GM12872 (cell line): Measurements from ENCODE around the gene FBXW8.

Experiments used
- TF ChIP-seq, protein P1 (sequence below): IDR thresholded peaks from 3 replicates; pipeline ENCODE4 v1.5.1; 2011; ENCODE audit warnings: low read depth, mild to moderate bottlenecking, low read length, moderate library complexity; ENCODE audit not compliant: insufficient read depth

Gene FBXW8

DNA sequence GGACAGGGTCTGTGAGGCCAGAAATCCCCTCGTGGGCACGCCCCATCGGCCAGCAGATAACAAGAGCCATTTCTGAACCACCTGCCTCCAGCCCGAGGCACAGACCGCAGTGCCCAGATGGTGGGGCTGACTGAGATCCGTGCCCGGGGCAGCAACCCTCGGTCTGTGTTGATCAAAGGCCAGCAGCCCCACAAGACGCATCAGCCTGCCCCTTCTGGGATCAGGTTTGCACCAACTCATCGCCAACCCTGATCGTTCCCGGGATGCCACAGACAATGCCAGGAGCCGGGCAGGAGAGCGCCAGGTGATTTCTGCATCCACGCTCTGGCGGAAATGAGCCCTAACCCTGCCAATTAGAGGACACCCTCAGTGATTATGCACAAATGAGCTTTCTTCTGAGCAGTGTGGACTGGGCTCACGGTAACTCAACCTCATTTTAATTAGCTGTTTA is 124.0 kb downstream of the FBXW8 start:
- TF ChIP-seq, protein P1, sequence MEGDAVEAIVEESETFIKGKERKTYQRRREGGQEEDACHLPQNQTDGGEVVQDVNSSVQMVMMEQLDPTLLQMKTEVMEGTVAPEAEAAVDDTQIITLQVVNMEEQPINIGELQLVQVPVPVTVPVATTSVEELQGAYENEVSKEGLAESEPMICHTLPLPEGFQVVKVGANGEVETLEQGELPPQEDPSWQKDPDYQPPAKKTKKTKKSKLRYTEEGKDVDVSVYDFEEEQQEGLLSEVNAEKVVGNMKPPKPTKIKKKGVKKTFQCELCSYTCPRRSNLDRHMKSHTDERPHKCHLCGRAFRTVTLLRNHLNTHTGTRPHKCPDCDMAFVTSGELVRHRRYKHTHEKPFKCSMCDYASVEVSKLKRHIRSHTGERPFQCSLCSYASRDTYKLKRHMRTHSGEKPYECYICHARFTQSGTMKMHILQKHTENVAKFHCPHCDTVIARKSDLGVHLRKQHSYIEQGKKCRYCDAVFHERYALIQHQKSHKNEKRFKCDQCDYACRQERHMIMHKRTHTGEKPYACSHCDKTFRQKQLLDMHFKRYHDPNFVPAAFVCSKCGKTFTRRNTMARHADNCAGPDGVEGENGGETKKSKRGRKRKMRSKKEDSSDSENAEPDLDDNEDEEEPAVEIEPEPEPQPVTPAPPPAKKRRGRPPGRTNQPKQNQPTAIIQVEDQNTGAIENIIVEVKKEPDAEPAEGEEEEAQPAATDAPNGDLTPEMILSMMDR, result no peak

DNA sequence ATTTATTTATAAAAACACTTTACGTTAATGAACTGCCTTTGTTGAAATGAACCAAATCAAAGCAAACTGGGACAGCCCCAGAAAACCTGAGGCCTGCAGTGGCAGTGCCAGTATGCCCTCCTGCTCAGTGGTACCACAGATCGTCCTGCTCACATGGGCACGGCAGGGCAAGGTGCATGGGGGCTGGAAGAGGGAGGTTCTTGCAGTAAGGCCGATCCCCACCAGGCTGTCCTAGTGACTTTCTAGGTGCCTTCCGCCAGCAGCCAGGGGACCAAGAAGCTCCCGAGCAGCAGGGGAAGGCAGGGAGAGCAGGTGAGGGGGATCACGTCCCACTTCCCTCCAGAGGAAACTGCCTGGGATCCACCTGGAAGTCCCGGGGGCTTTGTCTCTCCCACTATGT is 124.5 kb downstream of the FBXW8 start:
- TF ChIP-seq, protein P1, result no peak

DNA sequence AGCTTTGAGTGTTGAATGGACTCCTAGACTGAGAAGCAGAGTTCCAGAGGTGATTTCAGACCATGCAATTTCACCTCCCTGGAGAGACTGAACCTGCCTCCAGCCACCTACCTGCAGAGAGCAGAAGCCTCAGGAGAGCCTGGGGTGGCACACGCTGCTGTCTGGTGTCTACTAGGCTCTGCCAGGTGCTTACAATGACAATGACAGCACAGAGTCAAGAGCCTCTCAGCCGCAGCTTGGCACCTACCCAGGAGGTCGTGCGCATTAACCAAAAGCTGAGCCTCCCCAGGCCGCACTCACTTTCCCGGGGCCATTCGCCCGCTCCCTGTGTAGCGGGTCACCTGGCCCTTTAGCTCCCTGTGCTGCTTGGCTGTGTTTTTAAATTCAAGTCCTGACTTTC is 125.3 kb downstream of the FBXW8 start:
- TF ChIP-seq, protein P1, result no peak

DNA sequence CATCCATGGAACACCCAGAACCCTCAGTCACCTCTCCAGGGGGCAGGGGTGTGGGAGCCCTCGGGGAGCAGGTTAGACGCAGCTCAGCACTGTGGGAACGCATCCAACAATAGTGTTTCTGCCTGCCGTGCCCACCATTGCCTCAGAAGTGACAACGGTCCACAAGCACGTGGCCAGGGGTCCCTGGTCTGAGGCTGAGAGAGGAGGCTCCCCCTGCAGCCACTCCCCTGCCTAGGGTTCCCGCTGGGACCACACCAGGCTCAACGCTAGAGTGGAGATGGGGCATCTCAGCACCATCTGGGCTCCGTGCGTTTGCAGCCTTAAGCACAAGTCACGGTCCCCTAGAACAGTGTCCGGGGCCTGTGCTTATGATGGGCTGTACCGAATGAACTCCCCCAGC is 125.8 kb downstream of the FBXW8 start:
- TF ChIP-seq, protein P1, result no peak

DNA sequence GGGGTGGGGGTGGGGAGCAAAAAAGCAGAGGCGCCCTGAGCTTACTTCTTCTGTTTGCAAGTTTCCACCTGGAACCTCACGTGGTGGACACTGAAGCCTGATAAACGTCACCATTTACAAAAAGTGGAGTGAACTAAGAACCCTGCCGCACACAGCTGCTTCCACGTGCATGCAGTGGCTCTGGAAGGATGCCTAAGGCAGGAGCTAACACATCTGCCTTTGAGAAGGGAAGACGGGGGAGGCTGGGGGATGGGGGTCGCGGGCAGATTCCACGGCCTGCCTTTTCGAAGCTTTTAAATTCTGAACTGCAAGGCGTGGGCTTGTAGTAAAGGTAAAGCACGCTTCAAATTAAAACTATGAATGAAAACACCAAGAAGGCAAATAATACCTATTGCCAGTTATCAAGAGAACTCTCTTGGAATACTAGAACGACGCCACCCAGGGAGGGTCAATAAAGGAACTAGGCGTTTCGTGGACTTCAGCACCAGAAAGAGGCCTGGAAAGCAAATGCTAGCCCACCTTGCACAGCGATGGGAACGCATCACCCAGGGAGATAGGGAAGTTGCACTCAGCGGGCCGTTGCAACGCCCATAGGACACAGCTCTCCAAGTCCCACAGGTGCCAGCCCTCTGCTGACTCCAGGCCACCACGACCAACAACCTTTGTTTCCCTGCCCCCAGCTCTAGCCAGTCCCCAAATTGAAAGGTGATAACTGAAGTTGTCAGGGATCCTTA is 126.7 kb downstream of the FBXW8 start:
- TF ChIP-seq, protein P1, result no peak

DNA sequence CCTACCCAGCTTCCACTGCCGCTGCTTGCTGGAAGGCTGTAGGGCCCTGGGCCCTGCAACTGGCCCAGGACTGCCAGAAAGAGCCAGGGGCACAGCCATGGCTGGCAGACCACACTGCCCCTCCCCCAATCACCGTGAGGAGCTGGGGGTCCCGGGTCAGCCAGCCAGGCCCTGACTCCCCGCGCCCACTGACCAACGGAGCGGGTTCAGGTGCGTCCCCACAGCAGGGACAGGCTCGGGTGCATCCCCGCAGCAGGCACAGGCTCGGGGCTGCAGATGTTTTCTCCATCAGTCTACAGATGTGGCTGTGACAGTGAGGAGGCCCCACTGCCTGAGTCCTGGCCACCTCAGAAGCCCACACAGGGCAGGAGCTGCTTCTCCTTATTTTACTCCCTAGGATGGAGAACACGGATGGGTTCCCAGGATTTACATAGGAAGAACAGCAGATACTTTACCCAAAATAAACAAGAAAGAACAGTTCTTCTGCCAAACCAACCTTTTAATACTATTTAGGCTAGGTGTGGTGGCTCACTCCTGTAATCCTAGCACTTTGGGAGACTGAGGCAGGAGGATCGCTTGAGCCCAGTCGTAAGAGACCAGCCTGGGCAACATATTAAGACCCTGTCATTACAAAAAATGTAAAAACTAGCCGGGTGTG is 127.4 kb downstream of the FBXW8 start:
- TF ChIP-seq, protein P1, result no peak

DNA sequence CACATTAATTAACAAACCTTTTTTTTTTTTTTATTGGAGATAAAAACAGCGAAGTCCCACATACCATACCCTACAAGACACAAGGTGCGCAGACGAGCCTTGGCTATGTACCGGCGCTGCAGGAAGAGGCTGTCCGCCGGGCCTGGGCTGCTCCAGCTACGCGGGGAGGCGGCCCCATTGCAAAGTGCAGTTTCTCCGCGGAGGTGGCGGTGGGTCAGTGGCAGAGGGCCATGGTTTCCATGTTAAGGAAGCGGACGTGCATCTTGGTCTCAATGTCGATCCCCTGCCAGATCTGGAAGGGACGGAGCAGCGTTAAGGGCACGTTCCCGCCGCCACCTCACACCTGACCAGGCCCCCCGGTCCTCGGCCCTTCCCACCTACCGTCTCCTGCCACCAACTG is 128.2 kb downstream of the FBXW8 start:
- TF ChIP-seq, protein P1, result no peak
